ENCODE measurements around the gene OR2D2.

Gene OR2D2

DNA sequence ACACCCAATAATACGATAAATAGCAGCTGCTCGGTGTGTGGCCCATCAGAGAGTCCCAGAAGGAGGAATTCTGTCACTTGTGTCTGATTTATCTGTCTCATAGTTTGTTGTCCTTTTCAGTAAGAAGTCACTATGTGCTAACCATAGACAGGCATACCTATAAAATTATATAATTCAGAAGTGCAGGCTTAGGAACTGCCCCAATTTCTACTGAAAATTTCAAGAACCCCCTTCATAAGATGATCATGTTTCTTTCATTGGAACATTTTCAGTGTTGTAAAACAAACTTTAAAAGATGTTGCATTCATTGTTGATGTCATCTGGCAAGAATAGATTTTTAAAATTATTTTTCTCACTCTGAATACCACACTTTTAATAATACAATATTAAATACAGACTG, at the start of gene OR2D2:
Gene OR2D2, minus strand, starts transcription at position 101 of the 400 bp plus-strand sequence. Its CDS starts 0 bp downstream, at position 101.
- TF ChIP-seq, protein P1, sequence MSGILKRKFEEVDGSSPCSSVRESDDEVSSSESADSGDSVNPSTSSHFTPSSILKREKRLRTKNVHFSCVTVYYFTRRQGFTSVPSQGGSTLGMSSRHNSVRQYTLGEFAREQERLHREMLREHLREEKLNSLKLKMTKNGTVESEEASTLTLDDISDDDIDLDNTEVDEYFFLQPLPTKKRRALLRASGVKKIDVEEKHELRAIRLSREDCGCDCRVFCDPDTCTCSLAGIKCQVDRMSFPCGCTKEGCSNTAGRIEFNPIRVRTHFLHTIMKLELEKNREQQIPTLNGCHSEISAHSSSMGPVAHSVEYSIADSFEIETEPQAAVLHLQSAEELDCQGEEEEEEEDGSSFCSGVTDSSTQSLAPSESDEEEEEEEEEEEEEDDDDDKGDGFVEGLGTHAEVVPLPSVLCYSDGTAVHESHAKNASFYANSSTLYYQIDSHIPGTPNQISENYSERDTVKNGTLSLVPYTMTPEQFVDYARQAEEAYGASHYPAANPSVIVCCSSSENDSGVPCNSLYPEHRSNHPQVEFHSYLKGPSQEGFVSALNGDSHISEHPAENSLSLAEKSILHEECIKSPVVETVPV (CRISPR knock-in tag; IDR thresholded peaks at IDR 0.05): no peak
- TF ChIP-seq CREB5 (CRISPR knock-in tag; IDR thresholded peaks at IDR 0.05; ENCODE audit: low read depth): no peak
- no peak for TF ChIP-seq RARB (CRISPR knock-in tag; IDR thresholded peaks at IDR 0.05)
- no peak for TF ChIP-seq PPARA (CRISPR knock-in tag; IDR thresholded peaks at IDR 0.05; ENCODE audit: borderline replicate concordance)
- no peak for TF ChIP-seq ZNF70 (CRISPR knock-in tag; IDR thresholded peaks at IDR 0.05)
- TF ChIP-seq TSHZ2 (CRISPR knock-in tag; IDR thresholded peaks at IDR 0.05): no peak
- no peak for TF ChIP-seq ZNF565 (CRISPR knock-in tag; conservative IDR thresholded peaks at IDR 0.05; ENCODE audit: low read depth)
- no peak for TF ChIP-seq ZFP3 (CRISPR knock-in tag; IDR thresholded peaks at IDR 0.05)
- no peak for TF ChIP-seq ZFP30 (CRISPR knock-in tag; IDR thresholded peaks at IDR 0.05)
- no peak for TF ChIP-seq OSR1 (CRISPR knock-in tag; IDR thresholded peaks at IDR 0.05)
- TF ChIP-seq ARNTL (CRISPR knock-in tag; IDR thresholded peaks at IDR 0.05; ENCODE audit: borderline replicate concordance, low read depth): no peak
- TF ChIP-seq, protein P2, sequence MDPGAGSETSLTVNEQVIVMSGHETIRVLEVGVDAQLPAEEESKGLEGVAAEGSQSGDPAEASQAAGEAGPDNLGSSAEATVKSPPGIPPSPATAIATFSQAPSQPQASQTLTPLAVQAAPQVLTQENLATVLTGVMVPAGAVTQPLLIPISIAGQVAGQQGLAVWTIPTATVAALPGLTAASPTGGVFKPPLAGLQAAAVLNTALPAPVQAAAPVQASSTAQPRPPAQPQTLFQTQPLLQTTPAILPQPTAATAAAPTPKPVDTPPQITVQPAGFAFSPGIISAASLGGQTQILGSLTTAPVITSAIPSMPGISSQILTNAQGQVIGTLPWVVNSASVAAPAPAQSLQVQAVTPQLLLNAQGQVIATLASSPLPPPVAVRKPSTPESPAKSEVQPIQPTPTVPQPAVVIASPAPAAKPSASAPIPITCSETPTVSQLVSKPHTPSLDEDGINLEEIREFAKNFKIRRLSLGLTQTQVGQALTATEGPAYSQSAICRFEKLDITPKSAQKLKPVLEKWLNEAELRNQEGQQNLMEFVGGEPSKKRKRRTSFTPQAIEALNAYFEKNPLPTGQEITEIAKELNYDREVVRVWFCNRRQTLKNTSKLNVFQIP (CRISPR knock-in tag; IDR thresholded peaks at IDR 0.05; ENCODE audit: borderline replicate concordance, low read depth): no peak
- TF ChIP-seq ZNF8 (CRISPR knock-in tag; IDR thresholded peaks at IDR 0.05): no peak
- ATAC-seq: no peak

GRCh38 chr11:6941970-6942369, 49.7 kb upstream of the OR2D2 start:
- no peak for TF ChIP-seq ZC3H10 (CRISPR knock-in tag; IDR thresholded peaks at IDR 0.05)
- TF ChIP-seq ESRRG (CRISPR knock-in tag; IDR thresholded peaks at IDR 0.05): no peak
- TF ChIP-seq ZFP3 (CRISPR knock-in tag; IDR thresholded peaks at IDR 0.05): no peak
- TF ChIP-seq CREB5 (CRISPR knock-in tag; IDR thresholded peaks at IDR 0.05; ENCODE audit: low read depth): no peak
- no peak for TF ChIP-seq PATZ1 (CRISPR knock-in tag; IDR thresholded peaks at IDR 0.05; ENCODE audit: borderline replicate concordance)
- TF ChIP-seq ZNF70 (CRISPR knock-in tag; IDR thresholded peaks at IDR 0.05): no peak
- no peak for TF ChIP-seq GLIS3 (CRISPR knock-in tag; IDR thresholded peaks at IDR 0.05)
- no peak for TF ChIP-seq CSDC2 (CRISPR knock-in tag; IDR thresholded peaks at IDR 0.05)
- TF ChIP-seq TSHZ2 (CRISPR knock-in tag; IDR thresholded peaks at IDR 0.05): no peak
- TF ChIP-seq OSR1 (CRISPR knock-in tag; IDR thresholded peaks at IDR 0.05): no peak
- TF ChIP-seq, protein P2 (CRISPR knock-in tag; IDR thresholded peaks at IDR 0.05; ENCODE audit: borderline replicate concordance, low read depth): no peak
- no peak for TF ChIP-seq BACH2 (CRISPR knock-in tag; IDR thresholded peaks at IDR 0.05; ENCODE audit: borderline replicate concordance)
- TF ChIP-seq PPARA (CRISPR knock-in tag; IDR thresholded peaks at IDR 0.05; ENCODE audit: borderline replicate concordance): no peak
- no peak for TF ChIP-seq TCF4 (CRISPR knock-in tag; IDR thresholded peaks at IDR 0.05; ENCODE audit: borderline replicate concordance)
- TF ChIP-seq, protein P1 (CRISPR knock-in tag; IDR thresholded peaks at IDR 0.05): no peak
- TF ChIP-seq RARB (CRISPR knock-in tag; IDR thresholded peaks at IDR 0.05): no peak
- TF ChIP-seq ZNF565 (CRISPR knock-in tag; conservative IDR thresholded peaks at IDR 0.05; ENCODE audit: low read depth): no peak
- ATAC-seq: no peak
